Prostate gland (tissue), 2 donors: ENCODE results near the gene LRRC32.

Experiments
- POLR2AphosphoS5 ChIP-seq: sonication (generic); formaldehyde crosslinking; IDR thresholded peaks from one replicate; pipeline ENCODE4 v1.6.1; 2017; ENCODE audit warnings: antibody characterized with exemption
- TF ChIP-seq, protein P1 (sequence below), 4 experiments: fragments of 200-600 bp in 2 of 4; fragments of 450-650 bp in 2 of 4; sonication (generic) in 2 of 4; IDR thresholded peaks; 1 replicate in 3 of 4; 2 replicates in 1 of 4; pipeline ENCODE4 v1.5.1; 2016 to 2019; ENCODE audit warnings: antibody characterized with exemption in 4 of 4, mild to moderate bottlenecking in 2 of 4, moderate library complexity in 2 of 4

DNA sequence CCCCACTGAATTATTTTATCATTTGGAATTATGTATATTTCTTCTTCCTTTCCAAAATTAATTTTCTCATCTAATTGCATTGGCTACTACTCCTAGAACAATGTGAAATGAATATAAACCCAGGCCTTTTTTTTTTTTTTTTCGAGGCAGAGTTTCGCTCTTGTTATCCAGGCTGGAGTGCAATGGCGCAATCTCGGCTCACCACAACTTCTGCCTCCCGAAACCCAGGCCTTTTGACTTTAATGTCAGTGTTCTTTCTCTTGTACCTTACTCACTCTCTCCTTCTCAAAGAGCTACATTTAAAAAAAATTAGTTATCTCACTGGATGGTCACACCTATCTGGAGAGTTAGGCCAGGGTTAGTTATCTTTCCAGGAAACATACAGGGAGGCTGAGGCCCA is 35.3 kb upstream of the LRRC32 start:
- TF ChIP-seq, protein P1, sequence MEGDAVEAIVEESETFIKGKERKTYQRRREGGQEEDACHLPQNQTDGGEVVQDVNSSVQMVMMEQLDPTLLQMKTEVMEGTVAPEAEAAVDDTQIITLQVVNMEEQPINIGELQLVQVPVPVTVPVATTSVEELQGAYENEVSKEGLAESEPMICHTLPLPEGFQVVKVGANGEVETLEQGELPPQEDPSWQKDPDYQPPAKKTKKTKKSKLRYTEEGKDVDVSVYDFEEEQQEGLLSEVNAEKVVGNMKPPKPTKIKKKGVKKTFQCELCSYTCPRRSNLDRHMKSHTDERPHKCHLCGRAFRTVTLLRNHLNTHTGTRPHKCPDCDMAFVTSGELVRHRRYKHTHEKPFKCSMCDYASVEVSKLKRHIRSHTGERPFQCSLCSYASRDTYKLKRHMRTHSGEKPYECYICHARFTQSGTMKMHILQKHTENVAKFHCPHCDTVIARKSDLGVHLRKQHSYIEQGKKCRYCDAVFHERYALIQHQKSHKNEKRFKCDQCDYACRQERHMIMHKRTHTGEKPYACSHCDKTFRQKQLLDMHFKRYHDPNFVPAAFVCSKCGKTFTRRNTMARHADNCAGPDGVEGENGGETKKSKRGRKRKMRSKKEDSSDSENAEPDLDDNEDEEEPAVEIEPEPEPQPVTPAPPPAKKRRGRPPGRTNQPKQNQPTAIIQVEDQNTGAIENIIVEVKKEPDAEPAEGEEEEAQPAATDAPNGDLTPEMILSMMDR (IDR thresholded peaks at IDR 0.05), result no peak
- TF ChIP-seq POLR2AphosphoS5, result no peak
